Upper lobe of left lung (tissue), 4 donors: ENCODE results near the gene ACTRT2.

Experiments
- CTCF ChIP-seq, 6 experiments: fragments of 450-650 bp in 4 of 6; fragments of 200-600 bp in 2 of 6; sonication (generic) in 2 of 6; IDR thresholded peaks; one replicate each; pipeline ENCODE4 v1.5.1; 2016 to 2019; ENCODE audit warnings: antibody characterized with exemption in 6 of 6
- POLR2A ChIP-seq, 4 donors: fragments of 450-650 bp; IDR thresholded peaks; one replicate each; pipeline ENCODE4 v1.5.1; 2016 to 2017; ENCODE audit warnings: antibody characterized with exemption in 4 of 4, mild to moderate bottlenecking in 2 of 4

DNA sequence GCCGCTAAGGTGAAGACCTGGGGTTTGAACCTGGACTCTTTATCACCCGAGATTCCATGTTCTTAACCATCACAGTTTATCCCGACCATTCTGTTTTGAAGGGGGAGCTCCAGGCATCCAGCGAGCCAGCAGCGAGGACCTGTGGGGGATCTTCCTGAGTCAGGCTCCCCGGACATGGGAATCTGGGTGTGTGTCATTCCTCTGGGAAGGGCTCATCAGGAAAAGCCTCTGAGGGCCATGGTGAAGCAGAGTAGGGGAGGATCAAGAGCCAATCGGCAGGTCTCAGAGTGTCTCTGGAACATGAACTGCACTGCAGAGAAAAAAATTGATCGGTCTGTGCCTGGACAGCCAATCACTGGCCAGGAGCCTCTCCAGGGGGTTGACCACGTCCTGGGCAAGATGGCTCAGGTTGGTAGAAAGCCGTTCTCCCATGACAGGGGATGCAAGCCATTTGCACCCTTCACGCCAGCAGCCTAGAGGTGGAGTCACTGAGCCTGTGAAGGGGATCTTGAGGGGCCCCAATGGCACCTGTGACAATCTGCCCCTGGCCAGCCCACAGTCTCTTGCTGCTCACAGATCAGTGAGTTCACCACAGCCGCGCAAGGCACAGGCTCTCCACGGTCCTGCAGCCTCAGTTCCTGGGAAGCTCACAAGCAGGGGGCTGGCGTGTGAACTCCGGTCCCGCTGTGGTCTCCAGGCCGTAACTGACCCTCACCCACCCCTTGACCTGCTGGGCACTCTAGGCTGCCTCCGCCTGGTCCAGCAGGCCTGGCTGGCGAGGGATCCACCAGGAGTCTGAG, 20.4 kb upstream of the ACTRT2 start:
- TF ChIP-seq CTCF (IDR thresholded peaks at IDR 0.05): no peak
- TF ChIP-seq POLR2A (IDR thresholded peaks at IDR 0.05): no peak
